HG03108 (cell line): ENCODE data around the gene CCDC74B.
"Not testable (repeated sequence)": the region's sequence is repeated elsewhere in the genome, so short reads cannot be mapped to it uniquely, and the experiment has no call there.

Experiments
- ATAC-seq: cut with Tn5 transposase; IDR thresholded peaks from one replicate; pipeline ENCODE4 v1.9.1; 2021; ENCODE audit warnings: moderate library complexity; ENCODE audit not compliant: unreplicated experiment

The CCDC74B gene

GRCh38 chr2:130150181-130151144, 5.6 kb upstream of the CCDC74B start:
- no peak for ATAC-seq

GRCh38 chr2:130148515-130148914, 3.6 kb upstream of the CCDC74B start:
- not testable (repeated sequence) for ATAC-seq

- ATAC-seq, result not testable (repeated sequence)
Observed at GRCh38 chr2:130143266-130144039, 1.5 kb downstream of the CCDC74B start.

GRCh38 chr2:130142396-130143265, 2.3 kb downstream of the CCDC74B start:
- ATAC-seq, result not testable (repeated sequence)

- ATAC-seq, result not testable (repeated sequence)
Observed at GRCh38 chr2:130141645-130142370, 3.1 kb downstream of the CCDC74B start.

- not testable (repeated sequence) for ATAC-seq
Observed at GRCh38 chr2:130141002-130141401, 3.9 kb downstream of the CCDC74B start.

- ATAC-seq, result not testable (repeated sequence)
Observed at GRCh38 chr2:130140516-130140915, 4.4 kb downstream of the CCDC74B start.

- not testable (repeated sequence) for ATAC-seq
Observed at GRCh38 chr2:130139331-130140280, 5.3 kb downstream of the CCDC74B start.

GRCh38 chr2:130138841-130139251, 6.1 kb downstream of the CCDC74B start:
- ATAC-seq, result not testable (repeated sequence)

- not testable (repeated sequence) for ATAC-seq
Observed at GRCh38 chr2:130138326-130138725, 6.6 kb downstream of the CCDC74B start.

GRCh38 chr2:130137118-130137517, 7.8 kb downstream of the CCDC74B start:
- ATAC-seq, result not testable (repeated sequence)

- not testable (repeated sequence) for ATAC-seq
Observed at GRCh38 chr2:130136546-130136945, 8.4 kb downstream of the CCDC74B start.

GRCh38 chr2:130135692-130136541, 9.0 kb downstream of the CCDC74B start:
- no peak for ATAC-seq

GRCh38 chr2:130129120-130129829, 15.6 kb downstream of the CCDC74B start, which contains the start of gene POTEF:
Gene POTEF, minus strand, starts transcription at chr2:130129222. Its CDS starts 8,707 bp downstream, at chr2:130120515.
- ATAC-seq, result not testable (repeated sequence)

- ATAC-seq, result not testable (repeated sequence)
Observed at GRCh38 chr2:130128464-130128863, 16.4 kb downstream of the CCDC74B start.

- not testable (repeated sequence) for ATAC-seq
Observed at GRCh38 chr2:130127726-130128125, 17.2 kb downstream of the CCDC74B start.

GRCh38 chr2:130120924-130121323, 24.0 kb downstream of the CCDC74B start:
- ATAC-seq, result not testable (repeated sequence)
